GM12878 (cell line): ENCODE results near the gene PSME3IP1. TPM values are rescaled to one million over a fixed set of nuclear protein-coding genes. Genes with fewer than 3 reads are reported as not detected.

ENCODE experiments used
- ATAC-seq: fragments of 200-7000 bp; cut with Tn5 transposase; 3 replicates; pipeline ENCODE4 v1.9.1; 2020; ENCODE audit warnings: mild to moderate bottlenecking, moderate library complexity
- BruUV-seq: library from RNA; stranded (reverse); fragments of 400-500 nt; replicated peaks from 2 replicates; lab custom pipeline; 2021; lab: Mats Ljungman, UMichigan
- CTCF ChIA-PET: fragments of 300-600 bp; sonication (Branson Sonifier 250); formaldehyde crosslinking; extraction: SDS; loops from one replicate; lab custom pipeline; 2021; ENCODE audit warnings: inconsistent platforms; lab: Yijun Ruan, JAX
- POLR2A ChIA-PET: fragments of 350-600 bp; formaldehyde crosslinking; extraction: SDS; loops from one replicate; lab custom pipeline; 2021; ENCODE audit warnings: inconsistent platforms; lab: Charles Lee
- RAD21 ChIA-PET: fragments of 300-600 bp; sonication (Branson Sonifier 250); formaldehyde crosslinking; loops from one replicate; lab custom pipeline; 2023; ENCODE audit warnings: antibody characterized with exemption; ENCODE audit not compliant: unreplicated experiment; lab: Charles Lee
- SMC1A ChIA-PET: fragments of 300-600 bp; sonication (Branson Sonifier 250); formaldehyde crosslinking; loops from one replicate; lab custom pipeline; 2023; ENCODE audit not compliant: unreplicated experiment, uncharacterized antibody; lab: Charles Lee
- DNase-seq: peaks from one replicate; pipeline ENCODE4 v3.0.0-alpha.2; 2011; ENCODE audit warnings: low read depth, low spot score
- FAIRE-seq: peaks from 3 replicates; lab custom pipeline; 2011; peaks lifted over from hg19 to GRCh38; lab: Jason Lieb, UNC
- H2AFZ ChIP-seq: 2 replicates; pipeline ENCODE4 v1.6.0; 2011; ENCODE audit warnings: low read depth, low read length, control low read depth; ENCODE audit not compliant: control insufficient read depth
- H3K27ac ChIP-seq: 2 replicates; pipeline ENCODE4 v1.5.1; 2011; ENCODE audit warnings: control low read depth; ENCODE audit not compliant: control insufficient read depth, insufficient read depth
- H3K27me3 ChIP-seq, 2 experiments: replicated peaks in 1 of 2; 2 replicates each; pipeline versions ENCODE4 v1.6.0 to v1.6.1; 2011; ENCODE audit warnings: low read length in 1 of 2; ENCODE audit not compliant: control insufficient read depth in 2 of 2, insufficient read depth in 2 of 2
- H3K36me3 ChIP-seq, 2 experiments: 2 replicates each; pipeline ENCODE4 v1.5.1; 2011; ENCODE audit warnings: low read length in 1 of 2; ENCODE audit not compliant: control insufficient read depth in 2 of 2, insufficient read depth in 2 of 2
- H3K4me1 ChIP-seq: 2 replicates; pipeline ENCODE4 v1.6.1; 2011; ENCODE audit warnings: mild to moderate bottlenecking, low read length, moderate library complexity, mixed read lengths; ENCODE audit not compliant: control insufficient read depth, insufficient read depth
- H3K4me2 ChIP-seq: 2 replicates; pipeline ENCODE4 v1.6.0; 2011; ENCODE audit warnings: control low read depth; ENCODE audit not compliant: control insufficient read depth, insufficient read depth
- H3K4me3 ChIP-seq: fragments of 200-600 bp; sonication (generic); 2 replicates; pipeline ENCODE4 v1.5.1; 2016
- H3K79me2 ChIP-seq: 2 replicates; pipeline ENCODE4 v1.6.0; 2011; ENCODE audit warnings: low read length; ENCODE audit not compliant: control insufficient read depth, insufficient read depth
- H3K9ac ChIP-seq: 2 replicates; pipeline ENCODE4 v1.8.0; 2011; ENCODE audit warnings: low read length, control low read depth, mixed read lengths; ENCODE audit not compliant: control insufficient read depth, insufficient read depth
- H3K9me3 ChIP-seq: replicated peaks from 3 replicates; pipeline ENCODE4 v1.5.1; 2011; ENCODE audit warnings: mild to moderate bottlenecking, low read length; ENCODE audit not compliant: control insufficient read depth, insufficient read depth
- H4K20me1 ChIP-seq: 2 replicates; pipeline ENCODE4 v1.6.0; 2011; ENCODE audit not compliant: control insufficient read depth, insufficient read depth
- BACH1 ChIP-seq: fragments of 450-650 bp; IDR thresholded peaks from 2 replicates; pipeline ENCODE4 v1.6.1; 2017; ENCODE audit warnings: mild to moderate bottlenecking, borderline replicate concordance
- EGR1 ChIP-seq, 2 experiments: IDR thresholded peaks; 1 replicate in 1 of 2; 2 replicates in 1 of 2; pipeline ENCODE4 v1.6.1; 2011 to 2012; ENCODE audit warnings: low read depth in 2 of 2, low read length in 2 of 2, borderline replicate concordance in 1 of 2, mild to moderate bottlenecking in 1 of 2, moderate library complexity in 1 of 2
- EP300 ChIP-seq, 2 experiments: fragments of 150-350 bp in 1 of 2; IDR thresholded peaks; 2 replicates each; pipeline ENCODE4 v1.6.1; 2011 to 2012; ENCODE audit warnings: low read depth in 2 of 2, low read length in 2 of 2, borderline replicate concordance in 1 of 2, improper control_type of control experiment in 1 of 2, inconsistent platforms in 1 of 2; ENCODE audit not compliant: control insufficient read depth in 1 of 2
- EZH2 ChIP-seq: IDR thresholded peaks from 2 replicates; pipeline ENCODE4 v1.6.1; 2012; ENCODE audit warnings: low read depth, mild to moderate bottlenecking, control low read depth, inconsistent platforms, low read length, borderline replicate concordance; ENCODE audit not compliant: control insufficient read depth
- IRF4 ChIP-seq: IDR thresholded peaks from 2 replicates; pipeline ENCODE4 v1.6.1; 2011; ENCODE audit warnings: low read depth, low read length
- JUND ChIP-seq: IDR thresholded peaks from 2 replicates; pipeline ENCODE4 v1.6.1; 2012; ENCODE audit warnings: low read depth, mild to moderate bottlenecking, low read length, improper control_type of control experiment, moderate library complexity
- MTA2 ChIP-seq: fragments of 450-650 bp; IDR thresholded peaks from 2 replicates; pipeline ENCODE4 v1.6.1; 2016; ENCODE audit warnings: low read depth, mild to moderate bottlenecking, moderate library complexity
- STAT3 ChIP-seq: IDR thresholded peaks from 2 replicates; pipeline ENCODE4 v1.6.1; 2011; ENCODE audit warnings: low read depth, low read length, improper control_type of control experiment
- SUZ12 ChIP-seq: fragments of 200-600 bp; sonication (generic); IDR thresholded peaks from one replicate; pipeline ENCODE4 v1.6.1; 2018; ENCODE audit warnings: antibody characterized with exemption, mild to moderate bottlenecking; ENCODE audit not compliant: unreplicated experiment
- ZSCAN29 ChIP-seq: fragments of 450-650 bp; IDR thresholded peaks from 2 replicates; pipeline ENCODE4 v1.6.1; 2017; ENCODE audit warnings: mild to moderate bottlenecking, moderate library complexity
- WGBS: methylation state at CpG from one replicate; pipeline ENCODE4 v1.1.6; 2016; ENCODE audit warnings: low lambda C conversion rate; ENCODE audit not compliant: insufficient replicate concordance, insufficient coverage; ENCODE audit errors: missing lambda C conversion rate; 5-methylcytosine and 5-hydroxymethylcytosine counted together
- in situ Hi-C: fragments of 300-500 bp; cut with MboI; formaldehyde crosslinking; loops from 9 replicates; pipeline ENCODE4 v1.14.3; 2018; ENCODE audit warnings: mixed read lengths
- intact Hi-C: fragments of 100-400 bp; cut with micrococcal nuclease; formaldehyde crosslinking; loops from one replicate; pipeline ENCODE4 v1.14.2; 2022; ENCODE audit not compliant: unreplicated experiment
- polyA plus RNA-seq, 11 experiments: library from polyadenylated mRNA; depleted of rRNA in 4 of 11; unstranded in 6 of 11; stranded (reverse) in 5 of 11; fragments of >200 nt; fragmentation: Nextera tagmentation in 4 of 11; fragmentation: Illumina TruSeq in 1 of 11; extraction: Ambion mirVana in 4 of 11; extraction: Trizol in 1 of 11; gene quantifications; 1 replicate in 1 of 11; 2 replicates in 10 of 11; pipeline versions ENCODE4 v1.2.1 to v1.2.3, GENCODE V29; 2011 to 2016; ENCODE audit warnings: inconsistent platforms in 2 of 11, missing spikeins in 2 of 11, low read depth in 1 of 11
- total RNA-seq, 4 experiments: library from RNA; depleted of rRNA in 3 of 4; stranded (reverse); fragments of >200 nt in 3 of 4; fragmentation: Illumina TruSeq in 1 of 4; extraction: Trizol in 1 of 4; gene quantifications; 2 replicates each; pipeline versions ENCODE4 v1.2.1 to v1.2.3, GENCODE V29; 2013 to 2021
- TF ChIP-seq, protein P1 (sequence below): IDR thresholded peaks from 2 replicates; pipeline ENCODE4 v1.6.1; 2011; ENCODE audit warnings: borderline replicate concordance, low read depth, mild to moderate bottlenecking, moderate library complexity, mixed read lengths, low read length; ENCODE audit not compliant: insufficient read depth; ENCODE audit errors: extremely low read length
- TF ChIP-seq, protein P2 (sequence below): fragments of 450-650 bp; formaldehyde crosslinking; IDR thresholded peaks from 2 replicates; pipeline ENCODE4 v1.5.0; 2022; ENCODE audit warnings: mild to moderate bottlenecking, missing genetic modification characterization

PSME3IP1 gene
- total and polyA plus RNA-seq, 10 of the 15 experiments (the other 5 are each of a cell fraction or from before 2014, with no cell fraction given): 67.9 to 174 (median 111) TPM

DNA sequence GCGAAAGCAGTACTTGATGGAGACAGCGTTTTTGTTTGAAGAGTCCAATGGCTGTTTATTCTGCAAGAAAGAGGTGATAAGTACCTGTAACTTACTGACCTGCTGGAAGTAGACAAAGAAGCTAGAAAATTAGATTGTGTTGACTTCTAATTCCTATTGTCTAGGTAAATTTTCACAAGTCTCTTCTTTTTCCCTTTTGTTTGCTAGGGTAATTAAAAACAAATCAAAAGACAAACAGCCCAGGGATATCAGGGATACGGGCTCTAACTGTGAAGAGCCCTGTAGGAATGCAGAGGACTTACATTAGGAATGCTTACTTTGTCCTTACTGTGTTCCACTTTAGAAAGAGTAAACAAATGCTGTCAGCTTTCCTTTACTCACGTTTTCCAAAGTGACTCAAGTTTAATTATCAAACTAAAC, 7.0 kb downstream of the PSME3IP1 start:
- ChIA-PET RAD21 (interaction anchor here (1.0 kb wide), 1 partner anchor 117 kb away, joined by 3 read pairs; no protein-coding TSS in a partner anchor), CTCF (interaction anchor here (1.1 to 2.3 kb wide), 3 partner anchors 10 to 95 kb away, joined by 3 to 7 read pairs (median 6); no protein-coding TSS in a partner anchor), POLR2A (no interaction called here), SMC1A (interaction anchor here (0.8 to 1.3 kb wide), 4 partner anchors 10 to 38 kb away, joined by 3 to 4 read pairs (median 3); no protein-coding TSS in a partner anchor)
- no peak overlapping the region for H3K9ac ChIP-seq
- DNase-seq (no peak), FAIRE-seq (no peak), ATAC-seq (no peak)
- in situ Hi-C loops (no loop called here), intact Hi-C loops (no loop called here)
- no peak overlapping the region for H3K27ac ChIP-seq
- no peaks in the 10 kb centered on the region for H3K36me3 ChIP-seq
- peaks cover 38% of the 10 kb centered on the region for H3K79me2 ChIP-seq
- no peaks in the 10 kb centered on the region for H3K9me3 ChIP-seq
- no peaks in the 10 kb centered on the region for H4K20me1 ChIP-seq
- H3K27me3 ChIP-seq: no peaks in the 10 kb centered on the region
- H3K4me2 ChIP-seq: no peak overlapping the region
- H3K4me1 ChIP-seq: peaks cover 5% of the 10 kb centered on the region; the same call in 1 of the 2 replicates
- 85% methylated on average over 4 of the region's 4 CpGs for WGBS
- TF ChIP-seq STAT3: no peak
- TF ChIP-seq, protein P1, sequence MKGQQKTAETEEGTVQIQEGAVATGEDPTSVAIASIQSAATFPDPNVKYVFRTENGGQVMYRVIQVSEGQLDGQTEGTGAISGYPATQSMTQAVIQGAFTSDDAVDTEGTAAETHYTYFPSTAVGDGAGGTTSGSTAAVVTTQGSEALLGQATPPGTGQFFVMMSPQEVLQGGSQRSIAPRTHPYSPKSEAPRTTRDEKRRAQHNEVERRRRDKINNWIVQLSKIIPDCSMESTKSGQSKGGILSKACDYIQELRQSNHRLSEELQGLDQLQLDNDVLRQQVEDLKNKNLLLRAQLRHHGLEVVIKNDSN: no peak
- no peak overlapping the region for H3K4me3 ChIP-seq
- BruUV-seq: no TSS peak
- no peak overlapping the region for H2AFZ ChIP-seq

DNA sequence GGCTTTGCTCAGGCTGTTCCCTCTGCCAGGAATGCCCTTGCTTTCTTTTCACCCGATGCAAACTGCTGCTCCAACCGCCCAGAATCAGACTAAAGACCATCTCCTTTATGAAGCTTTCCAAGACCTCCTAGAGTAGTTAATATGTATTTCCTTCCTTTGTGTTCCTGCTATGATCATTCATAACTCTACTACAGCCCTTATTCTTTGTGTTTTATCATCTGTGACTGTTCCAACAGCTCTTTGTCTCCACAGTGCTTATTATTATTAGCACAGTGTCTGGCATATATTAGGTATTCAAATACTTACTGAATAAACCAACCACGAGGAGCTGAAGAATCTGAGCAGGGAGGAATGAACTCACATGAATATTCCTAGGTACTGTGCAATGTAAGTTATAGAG, 7.6 kb downstream of the PSME3IP1 start:
- RAD21 ChIA-PET: interaction anchor here (1.0 kb wide), 1 partner anchor 118 kb away, joined by 3 read pairs; no protein-coding TSS in a partner anchor
- intact Hi-C loops: no loop called here
- Histone ChIP-seq H3K27me3 (no peaks in the 10 kb centered on the region), H3K4me2 (no peak overlapping the region), H3K27ac (no peak overlapping the region), H3K4me1 (peaks cover 5% of the 10 kb centered on the region; the same call in 1 of the 2 replicates), H3K79me2 (peaks cover 32% of the 10 kb centered on the region), H3K9me3 (no peaks in the 10 kb centered on the region), H3K9ac (no peak overlapping the region), H3K36me3 (no peaks in the 10 kb centered on the region), H3K4me3 (no peak overlapping the region), H4K20me1 (no peaks in the 10 kb centered on the region), H2AFZ (no peak overlapping the region)
- FAIRE-seq (no peak), DNase-seq (no peak), ATAC-seq (no peak)
- CTCF ChIA-PET: interaction anchor here (1.1 to 2.3 kb wide), 5 partner anchors 9 to 214 kb away, joined by 3 to 7 read pairs (median 4); no protein-coding TSS in a partner anchor
- in situ Hi-C loops: no loop called here
- SMC1A ChIA-PET: interaction anchor here (0.8 to 1.3 kb wide), 3 partner anchors 9 to 13 kb away, joined by 3 to 4 read pairs (median 3); no protein-coding TSS in a partner anchor
- POLR2A ChIA-PET: no interaction called here
- WGBS: 48% methylated on average over 3 of the region's 3 CpGs
- TSS peak; percentile 10 for BruUV-seq
- no peak for TF ChIP-seq ZSCAN29
- no peak for TF ChIP-seq EP300 (IDR thresholded peaks at IDR 0.05; ENCODE audit: borderline replicate concordance in 1 of 2, control insufficient read depth in 1 of 2, low read depth in 2 of 2, low read length in 2 of 2)
- TF ChIP-seq IRF4: no peak
- TF ChIP-seq, protein P2, sequence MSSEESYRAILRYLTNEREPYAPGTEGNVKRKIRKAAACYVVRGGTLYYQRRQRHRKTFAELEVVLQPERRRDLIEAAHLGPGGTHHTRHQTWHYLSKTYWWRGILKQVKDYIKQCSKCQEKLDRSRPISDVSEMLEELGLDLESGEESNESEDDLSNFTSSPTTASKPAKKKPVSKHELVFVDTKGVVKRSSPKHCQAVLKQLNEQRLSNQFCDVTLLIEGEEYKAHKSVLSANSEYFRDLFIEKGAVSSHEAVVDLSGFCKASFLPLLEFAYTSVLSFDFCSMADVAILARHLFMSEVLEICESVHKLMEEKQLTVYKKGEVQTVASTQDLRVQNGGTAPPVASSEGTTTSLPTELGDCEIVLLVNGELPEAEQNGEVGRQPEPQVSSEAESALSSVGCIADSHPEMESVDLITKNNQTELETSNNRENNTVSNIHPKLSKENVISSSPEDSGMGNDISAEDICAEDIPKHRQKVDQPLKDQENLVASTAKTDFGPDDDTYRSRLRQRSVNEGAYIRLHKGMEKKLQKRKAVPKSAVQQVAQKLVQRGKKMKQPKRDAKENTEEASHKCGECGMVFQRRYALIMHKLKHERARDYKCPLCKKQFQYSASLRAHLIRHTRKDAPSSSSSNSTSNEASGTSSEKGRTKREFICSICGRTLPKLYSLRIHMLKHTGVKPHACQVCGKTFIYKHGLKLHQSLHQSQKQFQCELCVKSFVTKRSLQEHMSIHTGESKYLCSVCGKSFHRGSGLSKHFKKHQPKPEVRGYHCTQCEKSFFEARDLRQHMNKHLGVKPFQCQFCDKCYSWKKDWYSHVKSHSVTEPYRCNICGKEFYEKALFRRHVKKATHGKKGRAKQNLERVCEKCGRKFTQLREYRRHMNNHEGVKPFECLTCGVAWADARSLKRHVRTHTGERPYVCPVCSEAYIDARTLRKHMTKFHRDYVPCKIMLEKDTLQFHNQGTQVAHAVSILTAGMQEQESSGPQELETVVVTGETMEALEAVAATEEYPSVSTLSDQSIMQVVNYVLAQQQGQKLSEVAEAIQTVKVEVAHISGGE (CRISPR knock-in tag): no peak
- TF ChIP-seq BACH1: no peak
- no peak for TF ChIP-seq JUND
- TF ChIP-seq EZH2: no peak
- TF ChIP-seq EGR1 (IDR thresholded peaks at IDR 0.05; ENCODE audit: borderline replicate concordance in 1 of 2, low read depth in 2 of 2, low read length in 2 of 2): no peak
- TF ChIP-seq MTA2: no peak
- TF ChIP-seq SUZ12: no peak
